HepG2 (cell line): ENCODE results near the gene DEDD2. TPM values are rescaled to one million over a fixed set of nuclear protein-coding genes. Genes with fewer than 3 reads are reported as not detected.
A peak's percentile ranks its signal among the peaks of the same experiment; 100 is the strongest.

ENCODE experiments used
- E2F2 ChIP-seq: sonication (generic); formaldehyde crosslinking; IDR thresholded peaks from 2 replicates; pipeline ENCODE4 v1.4.0; 2020; ENCODE audit warnings: missing genetic modification reagents, borderline replicate concordance
- E2F5 ChIP-seq: sonication (generic); formaldehyde crosslinking; conservative IDR thresholded peaks from 2 replicates; pipeline ENCODE4 v1.4.0; 2020; ENCODE audit warnings: missing genetic modification reagents
- ELK4 ChIP-seq: sonication (generic); formaldehyde crosslinking; IDR thresholded peaks from 2 replicates; pipeline ENCODE4 v1.9.0; 2021; ENCODE audit warnings: missing genetic modification reagents, borderline replicate concordance
- HINFP ChIP-seq: sonication (generic); formaldehyde crosslinking; IDR thresholded peaks from 2 replicates; pipeline ENCODE4 v1.4.0; 2020; ENCODE audit warnings: low read depth, mild to moderate bottlenecking, missing genetic modification reagents
- IRF2 ChIP-seq: IDR thresholded peaks from 2 replicates; pipeline ENCODE4 v1.6.1; 2018; ENCODE audit warnings: missing genetic modification reagents, missing compliant biosample characterization
- PHF20 ChIP-seq: sonication (generic); formaldehyde crosslinking; IDR thresholded peaks from 2 replicates; pipeline ENCODE4 v1.5.0; 2020; ENCODE audit warnings: mild to moderate bottlenecking, missing genetic modification reagents
- PHF21A ChIP-seq: sonication (generic); formaldehyde crosslinking; IDR thresholded peaks from 2 replicates; pipeline ENCODE4 v1.5.0; 2020; ENCODE audit warnings: mild to moderate bottlenecking, missing genetic modification reagents
- RAD21 ChIP-seq: fragments of 450-650 bp; formaldehyde crosslinking; IDR thresholded peaks from 2 replicates; pipeline ENCODE4 v1.5.0; 2020; ENCODE audit warnings: mild to moderate bottlenecking
- SMAD3 ChIP-seq: sonication (generic); formaldehyde crosslinking; IDR thresholded peaks from 2 replicates; pipeline ENCODE4 v1.4.0; 2020; ENCODE audit warnings: missing genetic modification reagents
- SRF ChIP-seq: IDR thresholded peaks from 2 replicates; pipeline ENCODE4 v1.6.1; 2011; ENCODE audit warnings: mild to moderate bottlenecking, low read depth, low read length, moderate library complexity
- STAG1 ChIP-seq: sonication (generic); formaldehyde crosslinking; IDR thresholded peaks from 2 replicates; pipeline ENCODE4 v1.4.0; 2020; ENCODE audit warnings: missing genetic modification reagents
- SUZ12 ChIP-seq: fragments of 150-350 bp; IDR thresholded peaks from 2 replicates; pipeline ENCODE4 v1.6.1; 2014; ENCODE audit warnings: low read depth, low read length
- TCF7L2 ChIP-seq: IDR thresholded peaks from 2 replicates; pipeline ENCODE4 v1.6.1; 2011; ENCODE audit warnings: mild to moderate bottlenecking, low read depth, low read length, moderate library complexity
- TFAP4 ChIP-seq: sonication (generic); IDR thresholded peaks from 2 replicates; pipeline ENCODE4 v1.6.1; 2016; ENCODE audit warnings: low read depth, borderline replicate concordance
- THAP11 ChIP-seq: IDR thresholded peaks from 2 replicates; pipeline ENCODE4 v1.6.1; 2016; ENCODE audit warnings: missing biosample characterization, missing genetic modification reagents
- XRCC5 ChIP-seq: fragments of 200-400 bp; formaldehyde crosslinking; optimal IDR thresholded peaks from 2 replicates; pipeline ENCODE3; 2017; ENCODE audit warnings: mild to moderate bottlenecking, low read length
- YY1 ChIP-seq: IDR thresholded peaks from 2 replicates; pipeline ENCODE4 v1.6.1; 2011; ENCODE audit warnings: low read length, low read depth, moderate library complexity, mild to moderate bottlenecking; ENCODE audit not compliant: insufficient read depth, insufficient replicate concordance
- ZNF101 ChIP-seq: sonication (generic); formaldehyde crosslinking; IDR thresholded peaks from 2 replicates; pipeline ENCODE4 v1.4.0; 2020; ENCODE audit warnings: mild to moderate bottlenecking, low read depth, missing genetic modification reagents, borderline replicate concordance
- ZNF260 ChIP-seq: sonication (generic); formaldehyde crosslinking; IDR thresholded peaks from 2 replicates; pipeline ENCODE4 v1.4.0; 2020; ENCODE audit warnings: missing genetic modification reagents, low read depth, mild to moderate bottlenecking, borderline replicate concordance
- ZNF275 ChIP-seq: sonication (generic); formaldehyde crosslinking; IDR thresholded peaks from 2 replicates; pipeline ENCODE4 v1.8.0; 2022; ENCODE audit warnings: missing genetic modification reagents, mild to moderate bottlenecking, inconsistent platforms, borderline replicate concordance
- ZNF430 ChIP-seq: sonication (generic); formaldehyde crosslinking; IDR thresholded peaks from 2 replicates; pipeline ENCODE4 v1.9.0; 2021; ENCODE audit warnings: mild to moderate bottlenecking, missing genetic modification reagents
- ZNF747 ChIP-seq: sonication (generic); formaldehyde crosslinking; IDR thresholded peaks from 2 replicates; pipeline ENCODE4 v1.8.1; 2023; ENCODE audit warnings: missing genetic modification reagents, mild to moderate bottlenecking, borderline replicate concordance
- polyA plus RNA-seq, 8 experiments: library from polyadenylated mRNA; depleted of rRNA in 3 of 8; stranded (reverse) in 7 of 8; unstranded in 1 of 8; fragments of >200 nt; fragmentation: Illumina TruSeq in 4 of 8; extraction: Trizol in 4 of 8; gene quantifications; 2 replicates each; pipeline versions ENCODE4 v1.2.1 to v1.2.3, GENCODE V29; 2011 to 2016; ENCODE audit warnings: low read depth in 4 of 8, missing spikeins in 1 of 8, mixed read lengths in 1 of 8; ENCODE audit not compliant: insufficient read depth in 1 of 8
- total RNA-seq, 5 experiments: library from RNA; depleted of rRNA; stranded (reverse); fragments of >200 nt; fragmentation: Illumina TruSeq; extraction: Trizol; gene quantifications; 2 replicates each; pipeline ENCODE4 v1.2.3, GENCODE V29; 2016; ENCODE audit warnings: low read depth in 1 of 5

The DEDD2 gene
- total and polyA plus RNA-seq, 2 of the 13 experiments (the other 11 are each of a cell fraction or from before 2014, with no cell fraction given), result 19.2 to 24.7 TPM

- TF ChIP-seq E2F5 (CRISPR knock-in tag) (0 out of 2 replicates have a peak, but pooled peaks have one; percentile 45), YY1 (peak; percentile 71), PHF20 (CRISPR knock-in tag) (peak; percentile 59; the same call in 1 of the 2 replicates), PHF21A (CRISPR knock-in tag) (peak; percentile 76), XRCC5 (peak; percentile 62), E2F2 (CRISPR knock-in tag) (peak; percentile 90), ELK4 (0 out of 2 replicates have a peak, but pooled peaks have one; percentile 87), ZNF275 (CRISPR knock-in tag) (0 out of 2 replicates have a peak, but pooled peaks have one; percentile 62), TFAP4 (peak; percentile 67; the same call in 1 of the 2 replicates), ZNF430 (no peak), HINFP (0 out of 2 replicates have a peak, but pooled peaks have one; percentile 44), SRF (0 out of 2 replicates have a peak, but pooled peaks have one; percentile 57), ZNF101 (CRISPR knock-in tag) (no peak), TCF7L2 (no peak), RAD21 (CRISPR knock-in tag) (peak; percentile 53), ZNF747 (CRISPR knock-in tag) (peak; percentile 67; the same call in 1 of the 2 replicates), SUZ12 (peak; percentile 95), ZNF260 (no peak), IRF2 (CRISPR knock-in tag) (peak; percentile 90; the same call in 1 of the 2 replicates), SMAD3 (0 out of 2 replicates have a peak, but pooled peaks have one; percentile 64), STAG1 (peak; percentile 47), THAP11 (CRISPR knock-in tag) (peak; percentile 99)
These were observed 27.1 kb upstream of the DEDD2 start (continued) for GRCh38 chr19:42244347-42245220.
